OCI-LY1 (cell line): ENCODE results near the gene WIPF3.

Source experiments
- H2AFZ ChIP-seq: fragments of 200-600 bp; sonication (generic), shearing (Covaris generic); 2 replicates; pipeline ENCODE4 v1.6.0; 2014; ENCODE audit warnings: antibody characterized with exemption, mild to moderate bottlenecking, low read length
- H3F3A ChIP-seq: fragments of 200-600 bp; sonication (generic), shearing (Covaris generic); 2 replicates; pipeline ENCODE4 v1.6.0; 2014; ENCODE audit warnings: mild to moderate bottlenecking, antibody characterized with exemption, low read length, moderate library complexity; ENCODE audit not compliant: insufficient read depth
- H3K27ac ChIP-seq: fragments of 200-600 bp; sonication (generic); 2 replicates; pipeline ENCODE4 v1.5.1; 2014; ENCODE audit warnings: low read length, mixed run types, mild to moderate bottlenecking, low read depth; ENCODE audit not compliant: poor library complexity, severe bottlenecking
- H3K27me3 ChIP-seq: fragments of 200-600 bp; sonication (generic); 2 replicates; pipeline ENCODE4 v1.6.0; 2014; ENCODE audit warnings: antibody characterized with exemption, mild to moderate bottlenecking, low read length, moderate library complexity; ENCODE audit not compliant: insufficient read depth
- H3K36me3 ChIP-seq: fragments of 200-600 bp; sonication (generic); 2 replicates; pipeline ENCODE4 v1.6.1; 2014; ENCODE audit warnings: mild to moderate bottlenecking, antibody characterized with exemption, low read length, moderate library complexity, mixed read lengths; ENCODE audit not compliant: insufficient read depth
- H3K4me1 ChIP-seq: fragments of 200-600 bp; sonication (generic); 2 replicates; pipeline ENCODE4 v1.5.1; 2014; ENCODE audit warnings: mild to moderate bottlenecking, low read length, moderate library complexity; ENCODE audit not compliant: insufficient read depth, severe bottlenecking
- H3K4me2 ChIP-seq: fragments of 200-600 bp; sonication (generic), shearing (Covaris generic); 2 replicates; pipeline ENCODE4 v1.6.1; 2014; ENCODE audit warnings: low read length
- H3K4me3 ChIP-seq: fragments of 200-600 bp; sonication (generic); 2 replicates; pipeline ENCODE4 v1.5.1; 2014; ENCODE audit warnings: low read length, low read depth, mild to moderate bottlenecking, mixed read lengths; ENCODE audit not compliant: poor library complexity, severe bottlenecking
- H3K79me2 ChIP-seq: fragments of 200-600 bp; shearing (Covaris generic); 2 replicates; pipeline ENCODE4 v1.6.1; 2016; ENCODE audit warnings: mixed run types, low read length, mixed read lengths; ENCODE audit not compliant: insufficient read depth
- H3K9ac ChIP-seq: fragments of 200-600 bp; sonication (generic), shearing (Covaris generic); 2 replicates; pipeline ENCODE4 v1.6.1; 2014; ENCODE audit warnings: mild to moderate bottlenecking, low read length, mixed read lengths
- H3K9me2 ChIP-seq: fragments of 200-600 bp; sonication (generic), shearing (Covaris generic); 2 replicates; pipeline ENCODE4 v1.6.1; 2014; ENCODE audit warnings: low read depth, mild to moderate bottlenecking, low read length, mixed read lengths
- H3K9me3 ChIP-seq: fragments of 200-600 bp; shearing (Covaris generic); 2 replicates; pipeline ENCODE4 v1.6.1; 2014; ENCODE audit warnings: low read length, mixed read lengths
- H4K20me1 ChIP-seq: fragments of 200-600 bp; sonication (generic), shearing (Covaris generic); 2 replicates; pipeline ENCODE4 v1.6.0; 2016; ENCODE audit warnings: mild to moderate bottlenecking, low read length; ENCODE audit not compliant: insufficient read depth
- EZH2 ChIP-seq: fragments of 200-600 bp; sonication (generic), shearing (Covaris generic); IDR thresholded peaks from 2 replicates; pipeline ENCODE4 v1.8.0; 2017; ENCODE audit warnings: borderline replicate concordance, mixed run types, mild to moderate bottlenecking, antibody characterized with exemption, low read length, moderate library complexity, mixed read lengths
- TF ChIP-seq, protein P1 (sequence below): fragments of 200-600 bp; sonication (generic), shearing (Covaris generic); IDR thresholded peaks from 2 replicates; pipeline ENCODE4 v1.5.1; 2017; ENCODE audit warnings: mild to moderate bottlenecking, antibody characterized with exemption, low read length, moderate library complexity, mixed read lengths

Gene WIPF3

GRCh38 chr7:29926741-29927140, 120.4 kb downstream of the WIPF3 start:
- Histone ChIP-seq H3K36me3 (peaks cover 36% of the 10 kb centered on the region), H3K27ac (no peak overlapping the region)
- TF ChIP-seq, protein P1, sequence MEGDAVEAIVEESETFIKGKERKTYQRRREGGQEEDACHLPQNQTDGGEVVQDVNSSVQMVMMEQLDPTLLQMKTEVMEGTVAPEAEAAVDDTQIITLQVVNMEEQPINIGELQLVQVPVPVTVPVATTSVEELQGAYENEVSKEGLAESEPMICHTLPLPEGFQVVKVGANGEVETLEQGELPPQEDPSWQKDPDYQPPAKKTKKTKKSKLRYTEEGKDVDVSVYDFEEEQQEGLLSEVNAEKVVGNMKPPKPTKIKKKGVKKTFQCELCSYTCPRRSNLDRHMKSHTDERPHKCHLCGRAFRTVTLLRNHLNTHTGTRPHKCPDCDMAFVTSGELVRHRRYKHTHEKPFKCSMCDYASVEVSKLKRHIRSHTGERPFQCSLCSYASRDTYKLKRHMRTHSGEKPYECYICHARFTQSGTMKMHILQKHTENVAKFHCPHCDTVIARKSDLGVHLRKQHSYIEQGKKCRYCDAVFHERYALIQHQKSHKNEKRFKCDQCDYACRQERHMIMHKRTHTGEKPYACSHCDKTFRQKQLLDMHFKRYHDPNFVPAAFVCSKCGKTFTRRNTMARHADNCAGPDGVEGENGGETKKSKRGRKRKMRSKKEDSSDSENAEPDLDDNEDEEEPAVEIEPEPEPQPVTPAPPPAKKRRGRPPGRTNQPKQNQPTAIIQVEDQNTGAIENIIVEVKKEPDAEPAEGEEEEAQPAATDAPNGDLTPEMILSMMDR = no peak
- TF ChIP-seq EZH2 = no peak

DNA sequence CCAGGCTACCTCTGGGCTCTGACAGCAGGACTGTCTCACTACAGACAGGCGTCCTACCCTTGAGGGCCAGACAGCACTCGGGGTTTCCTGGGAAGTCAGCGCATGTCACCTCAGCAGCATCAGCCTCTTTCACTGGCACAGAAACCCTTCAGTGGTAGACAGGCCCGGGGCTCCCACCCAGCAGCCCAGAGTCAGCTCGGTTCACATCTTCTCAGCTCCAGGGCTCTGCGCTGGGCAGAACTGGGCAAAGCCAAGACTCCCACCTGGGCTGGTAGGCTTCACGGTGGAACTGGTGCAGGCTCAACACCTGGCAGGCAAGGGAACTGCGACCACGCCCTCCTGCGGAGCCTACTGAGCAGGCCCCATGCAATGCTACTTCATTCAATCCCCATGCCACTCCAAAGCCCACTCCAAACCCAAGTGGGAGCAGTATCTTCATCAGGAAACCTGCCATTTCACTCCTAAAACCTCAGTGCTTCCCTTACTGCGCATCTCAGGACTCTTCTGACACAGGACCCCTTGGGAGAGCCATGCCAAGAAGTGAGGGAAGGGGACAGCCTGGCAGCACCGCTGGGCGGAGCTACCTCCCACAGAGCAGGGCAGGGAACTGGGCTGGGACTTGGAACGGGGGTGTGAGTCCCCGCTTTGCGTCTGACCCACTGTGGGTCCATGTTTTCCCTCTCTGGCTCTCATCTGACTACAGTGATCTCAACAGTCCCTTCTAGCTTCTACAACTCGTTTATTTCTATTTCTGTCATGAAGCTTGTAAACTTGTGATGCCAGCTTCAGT, 122.9 kb downstream of the WIPF3 start:
- H3K36me3 ChIP-seq = peaks cover 33% of the 10 kb centered on the region; the same call in 1 of the 2 replicates
- no peaks in the 10 kb centered on the region for H3K4me1 ChIP-seq
- H3K9me2 ChIP-seq = no peaks in the 10 kb centered on the region
- H3K27ac ChIP-seq = no peak overlapping the region
- no peaks in the 10 kb centered on the region for H3K27me3 ChIP-seq
- H3K4me3 ChIP-seq = no peak overlapping the region
- H4K20me1 ChIP-seq = no peaks in the 10 kb centered on the region
- no peaks in the 10 kb centered on the region for H3F3A ChIP-seq
- H2AFZ ChIP-seq = no peak overlapping the region
- H3K9me3 ChIP-seq = no peaks in the 10 kb centered on the region
- no peak overlapping the region for H3K4me2 ChIP-seq
- no peaks in the 10 kb centered on the region for H3K79me2 ChIP-seq
- no peak overlapping the region for H3K9ac ChIP-seq
- TF ChIP-seq EZH2 = no peak
- TF ChIP-seq, protein P1 = no peak

More at GRCh38 chr7:29926741-29927140, 120.4 kb downstream of the WIPF3 start:
- Histone ChIP-seq H3K9me3 (no peaks in the 10 kb centered on the region), H3K79me2 (no peaks in the 10 kb centered on the region), H3K4me3 (no peak overlapping the region), H3K27me3 (no peaks in the 10 kb centered on the region), H3F3A (no peaks in the 10 kb centered on the region), H3K4me1 (no peaks in the 10 kb centered on the region), H3K4me2 (no peak overlapping the region), H2AFZ (no peak overlapping the region), H3K9me2 (no peaks in the 10 kb centered on the region), H4K20me1 (no peaks in the 10 kb centered on the region), H3K9ac (no peak overlapping the region)

DNA sequence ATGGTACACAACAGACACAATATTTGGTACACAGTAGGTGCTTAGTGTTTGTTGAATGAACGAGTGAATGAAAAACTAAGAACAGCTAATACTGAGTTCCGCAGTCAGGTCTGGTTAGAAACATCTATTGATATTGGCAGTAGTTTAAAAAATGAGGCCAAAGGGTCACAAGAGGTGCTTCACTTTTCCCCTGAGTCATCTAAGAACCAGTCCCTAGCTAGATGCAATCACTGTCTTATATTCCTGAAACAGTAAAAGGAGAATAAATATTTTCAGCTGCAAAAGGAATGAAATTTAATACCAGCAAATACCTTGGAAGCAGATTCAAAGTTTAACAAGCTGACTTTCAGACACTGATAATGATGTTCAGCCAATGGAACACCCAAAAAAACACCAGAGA, 128.8 kb downstream of the WIPF3 start:
- H2AFZ ChIP-seq = no peak overlapping the region
- H3K4me1 ChIP-seq = no peaks in the 10 kb centered on the region
- TF ChIP-seq EZH2 = no peak
- TF ChIP-seq, protein P1 = no peak
- H3K4me3 ChIP-seq = no peak overlapping the region
- H3K36me3 ChIP-seq = peaks cover 77% of the 10 kb centered on the region
- H3F3A ChIP-seq = no peaks in the 10 kb centered on the region
- H3K9ac ChIP-seq = no peak overlapping the region
- no peaks in the 10 kb centered on the region for H3K9me2 ChIP-seq
- no peak overlapping the region for H3K27ac ChIP-seq
- H3K4me2 ChIP-seq = no peak overlapping the region
- 0 out of 2 replicates have a peak, but pooled peaks cover 3% of the 10 kb centered on the region for H3K9me3 ChIP-seq
- H3K79me2 ChIP-seq = no peaks in the 10 kb centered on the region
- no peaks in the 10 kb centered on the region for H4K20me1 ChIP-seq
- H3K27me3 ChIP-seq = no peaks in the 10 kb centered on the region
